Activated T-helper 1 cell treated with Interleukin-2 at 50 U/mL for 16 hours (primary cell): ENCODE results near the gene FAM83C.
A peak's percentile ranks its signal among the peaks of the same experiment; 100 is the strongest.

ENCODE experiments used
- DNase-seq: peaks from one replicate; pipeline ENCODE4 v3.0.0-alpha.2; 2020; ENCODE audit warnings: low read depth

The FAM83C gene

GRCh38 chr20:35283441-35284266 lies 8.6 kb downstream of the FAM83C start:
- DNase-seq: no peak

DNA sequence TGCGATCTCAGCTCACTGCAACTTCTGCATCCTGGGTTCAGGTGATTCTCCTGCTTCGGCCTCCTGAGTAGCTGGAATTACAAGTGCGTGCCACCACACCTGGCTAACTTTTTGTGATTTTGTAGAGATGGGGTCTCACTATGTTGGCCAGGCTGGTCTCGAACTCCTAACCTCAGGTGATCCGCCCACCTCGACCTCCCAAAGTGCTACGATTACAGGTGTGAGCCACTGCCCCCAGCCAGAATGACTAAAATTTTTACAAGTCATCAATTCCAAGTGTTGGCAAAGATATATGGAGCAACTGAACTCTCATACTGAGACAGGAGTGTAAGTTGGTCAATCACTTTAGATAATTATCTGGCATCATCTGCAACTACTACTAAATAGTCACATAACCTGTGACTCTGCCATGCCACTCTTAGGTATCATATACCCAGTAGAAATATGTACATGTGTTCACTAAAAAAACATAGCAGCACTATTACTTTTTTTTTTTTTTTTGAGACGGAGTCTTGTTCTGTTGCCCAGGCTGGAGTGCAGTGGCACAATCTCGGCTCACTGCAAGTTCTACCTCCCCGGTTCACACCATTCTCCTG lies 10.6 kb downstream of the FAM83C start:
- no peak for DNase-seq

GRCh38 chr20:35280523-35280922 lies 11.7 kb downstream of the FAM83C start:
- no peak for DNase-seq

- DNase-seq: no peak
Observed at GRCh38 chr20:35279533-35280174, 12.6 kb downstream of the FAM83C start.

DNA sequence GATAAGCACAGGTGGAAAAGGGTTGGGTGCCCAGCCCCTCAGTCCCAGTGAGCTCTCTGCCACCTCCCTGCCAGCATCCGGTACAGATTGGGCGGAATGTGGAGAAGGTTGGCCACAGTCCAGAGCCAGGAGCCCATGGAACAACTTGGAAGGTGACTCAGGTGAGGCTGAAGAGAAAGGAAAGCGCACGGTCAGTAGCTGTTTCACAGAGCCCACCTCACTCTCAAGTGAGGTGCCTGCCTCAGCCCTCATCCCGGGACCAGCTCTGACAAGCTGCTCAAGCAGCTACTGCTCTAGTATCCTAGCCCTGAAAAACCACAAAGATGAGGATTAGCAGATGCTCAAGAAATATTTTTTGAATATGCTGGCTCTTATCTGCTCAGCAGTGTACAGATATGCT lies 13.2 kb downstream of the FAM83C start:
- no peak for DNase-seq

GRCh38 chr20:35277531-35278395 lies 14.5 kb downstream of the FAM83C start, which contains the start of gene MMP24OS:
Gene MMP24OS, minus strand, starts transcription at chr20:35278122. Its CDS starts 193 bp downstream, at chr20:35277929.
- peak; percentile 85 for DNase-seq

- DNase-seq: no peak
Observed at GRCh38 chr20:35277127-35277526, 15.1 kb downstream of the FAM83C start.

- DNase-seq: no peak
Observed at GRCh38 chr20:35276408-35276807, 15.8 kb downstream of the FAM83C start.

- DNase-seq: no peak
Observed at GRCh38 chr20:35275741-35276251, 16.4 kb downstream of the FAM83C start.

DNA sequence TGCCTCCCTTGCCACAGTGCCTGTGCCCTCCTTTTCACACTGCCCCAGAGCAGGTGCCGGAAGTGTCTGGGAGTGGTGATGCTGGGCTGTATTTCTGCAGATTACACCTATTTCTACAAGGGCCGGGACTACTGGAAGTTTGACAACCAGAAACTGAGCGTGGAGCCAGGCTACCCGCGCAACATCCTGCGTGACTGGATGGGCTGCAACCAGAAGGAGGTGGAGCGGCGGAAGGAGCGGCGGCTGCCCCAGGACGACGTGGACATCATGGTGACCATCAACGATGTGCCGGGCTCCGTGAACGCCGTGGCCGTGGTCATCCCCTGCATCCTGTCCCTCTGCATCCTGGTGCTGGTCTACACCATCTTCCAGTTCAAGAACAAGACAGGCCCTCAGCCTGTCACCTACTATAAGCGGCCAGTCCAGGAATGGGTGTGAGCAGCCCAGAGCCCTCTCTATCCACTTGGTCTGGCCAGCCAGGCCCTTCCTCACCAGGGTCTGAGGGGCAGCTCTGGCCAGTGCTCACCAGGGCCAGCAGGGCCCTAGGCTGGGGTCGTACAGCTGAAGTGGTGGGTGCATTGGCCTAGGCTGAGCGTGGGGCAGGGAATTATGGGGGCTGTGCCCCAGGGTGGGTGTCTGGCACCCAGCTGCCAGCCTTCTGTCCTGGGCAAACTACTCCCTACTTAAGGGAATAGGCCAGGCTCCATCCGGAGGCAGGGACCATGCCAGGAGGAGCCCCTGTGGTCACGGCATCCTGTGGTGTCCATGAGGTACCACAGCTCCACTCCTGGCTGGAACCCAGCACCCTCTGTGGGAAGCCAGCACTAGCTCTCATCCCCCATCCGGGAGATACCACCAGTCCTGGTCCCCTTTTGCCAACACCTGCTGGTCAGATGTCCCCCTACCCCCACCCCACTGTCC lies 17.8 kb downstream of the FAM83C start:
- no peak for DNase-seq

GRCh38 chr20:35273449-35274171 lies 18.6 kb downstream of the FAM83C start:
- DNase-seq: no peak

DNA sequence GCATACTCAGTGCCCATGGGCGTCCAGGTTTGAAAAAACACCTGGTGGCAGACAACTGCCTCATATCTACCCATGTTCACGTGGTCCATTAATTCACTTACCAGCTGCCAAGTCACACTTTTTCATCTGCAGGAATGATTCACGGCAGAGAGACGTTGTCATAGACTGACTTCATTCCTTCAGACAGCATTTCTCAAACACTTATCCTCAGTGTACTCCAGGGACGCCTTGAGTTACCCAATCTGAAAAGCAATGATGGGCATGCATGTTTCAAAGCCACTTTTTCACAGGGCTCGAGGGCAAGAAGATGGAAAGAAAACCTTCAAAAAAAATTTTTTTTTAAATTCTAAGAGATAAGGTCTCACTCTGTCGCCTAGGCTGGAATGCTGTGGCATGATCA lies 20.3 kb downstream of the FAM83C start:
- no peak for DNase-seq

DNA sequence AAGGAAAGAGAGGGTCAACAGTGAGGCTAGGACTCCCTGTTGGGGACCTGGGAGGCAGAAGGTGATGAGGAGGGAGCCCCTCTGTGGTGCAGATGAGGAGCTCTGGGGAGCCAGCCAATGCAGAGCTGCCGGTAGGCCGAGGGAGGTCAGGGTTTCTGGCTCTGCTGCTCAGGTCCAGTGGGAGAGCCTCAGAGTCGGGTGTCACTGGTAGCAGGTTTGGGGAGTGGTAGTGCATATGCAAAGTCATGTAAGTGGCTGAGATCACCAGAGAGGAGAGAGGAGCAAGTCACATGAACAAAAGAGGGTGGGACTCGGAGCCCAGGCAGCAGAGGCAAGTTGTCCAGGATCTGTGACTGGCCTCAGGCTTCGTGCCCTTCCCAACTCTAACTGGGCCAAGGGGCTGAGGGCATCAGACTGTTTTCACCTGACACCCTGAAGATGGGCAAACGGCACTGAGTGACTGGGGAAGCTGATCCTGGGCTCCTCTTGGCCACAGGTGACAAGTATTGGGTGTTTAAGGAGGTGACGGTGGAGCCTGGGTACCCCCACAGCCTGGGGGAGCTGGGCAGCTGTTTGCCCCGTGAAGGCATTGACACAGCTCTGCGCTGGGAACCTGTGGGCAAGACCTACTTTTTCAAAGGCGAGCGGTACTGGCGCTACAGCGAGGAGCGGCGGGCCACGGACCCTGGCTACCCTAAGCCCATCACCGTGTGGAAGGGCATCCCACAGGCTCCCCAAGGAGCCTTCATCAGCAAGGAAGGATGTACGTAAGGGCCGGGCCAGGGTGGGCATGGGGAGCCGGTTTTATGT lies 20.9 kb downstream of the FAM83C start:
- no peak for DNase-seq

DNA sequence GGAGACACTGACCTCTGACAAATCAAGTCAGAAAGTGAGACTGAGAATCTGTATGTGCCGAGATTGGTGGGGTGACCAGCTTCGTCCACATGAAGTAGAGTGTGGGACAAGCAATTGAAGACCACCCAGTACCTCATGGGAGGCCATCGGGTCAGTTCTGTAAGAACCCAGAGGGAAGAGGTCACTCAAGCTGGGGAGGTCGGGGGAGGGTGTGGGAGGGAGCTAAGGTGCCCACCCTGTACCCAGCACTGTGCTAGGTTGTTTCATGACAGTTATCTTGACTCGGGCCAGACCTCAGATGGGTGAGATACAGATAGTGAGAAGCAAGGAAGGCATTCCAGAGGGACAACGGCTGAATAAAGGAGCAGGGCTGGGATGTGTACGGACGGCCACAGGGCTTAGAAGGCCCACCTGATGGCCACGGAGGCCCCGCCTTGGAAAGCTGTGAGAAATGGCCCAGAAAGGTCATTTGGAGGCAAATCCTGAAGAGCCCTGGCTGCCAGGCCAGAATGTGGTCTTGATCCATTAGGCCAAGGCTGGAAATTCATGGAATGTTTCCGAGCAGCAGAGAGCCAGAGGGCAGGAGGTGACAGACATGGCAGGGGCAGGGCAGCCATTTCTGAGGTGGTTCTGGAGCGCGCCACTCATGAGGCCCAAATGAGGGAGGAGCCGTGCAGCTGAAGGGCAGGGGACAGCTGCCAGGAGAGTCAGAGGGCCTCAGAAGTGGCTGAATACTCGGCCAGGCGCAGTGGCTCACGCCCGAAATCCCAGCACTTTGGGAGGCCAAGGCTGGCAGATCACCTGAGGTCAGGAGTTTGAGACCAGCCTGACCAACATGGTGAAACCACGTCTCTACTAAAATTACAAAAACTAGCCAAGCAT lies 22.0 kb downstream of the FAM83C start:
- DNase-seq: no peak

- DNase-seq: no peak
Observed at GRCh38 chr20:35269055-35269781, 23.0 kb downstream of the FAM83C start.

DNA sequence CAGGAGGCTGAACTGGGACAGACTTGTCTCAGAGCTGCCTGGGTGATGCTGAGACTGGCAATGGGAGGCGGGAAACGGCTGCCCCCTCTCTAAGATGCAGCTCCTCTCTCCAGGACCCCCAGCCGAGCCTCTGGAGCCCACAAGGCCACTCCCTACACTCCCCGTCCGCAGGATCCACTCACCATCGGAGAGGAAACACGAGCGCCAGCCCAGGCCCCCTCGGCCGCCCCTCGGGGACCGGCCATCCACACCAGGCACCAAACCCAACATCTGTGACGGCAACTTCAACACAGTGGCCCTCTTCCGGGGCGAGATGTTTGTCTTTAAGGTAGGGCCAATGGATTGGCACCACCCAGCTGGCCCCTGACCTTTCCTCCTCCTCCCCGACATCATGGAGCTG lies 25.1 kb downstream of the FAM83C start:
- DNase-seq: no peak

GRCh38 chr20:35264755-35265154 lies 27.5 kb downstream of the FAM83C start:
- no peak for DNase-seq
